Cardiac muscle cell (in vitro differentiated cells and primary cell): Measurements from ENCODE around the gene FAM124B. TPM values are rescaled to one million over a fixed set of nuclear protein-coding genes. Genes with fewer than 3 reads are reported as not detected.
A peak's percentile ranks its signal among the peaks of the same experiment; 100 is the strongest.

Experiments
- DNase-seq, 2 donors: peaks; one replicate each; pipeline versions ENCODE4 v3.0.0 to v3.0.0-alpha.2; 2010 to 2017; ENCODE audit warnings: low read depth in 1 of 2, low spot score in 1 of 2
- H3K27ac ChIP-seq: fragments of 200-600 bp; sonication (generic); 2 replicates; pipeline ENCODE4 v1.5.1; 2016
- H3K27me3 ChIP-seq: fragments of 200-600 bp; sonication (generic); 2 replicates; pipeline ENCODE4 v1.6.0; 2016; ENCODE audit warnings: control low read depth
- H3K36me3 ChIP-seq: fragments of 200-600 bp; sonication (generic); 2 replicates; pipeline ENCODE4 v1.5.1; 2016; ENCODE audit warnings: control low read depth
- H3K4me1 ChIP-seq: fragments of 200-600 bp; sonication (generic); 2 replicates; pipeline ENCODE4 v1.8.1; 2017; ENCODE audit warnings: low read depth, mild to moderate bottlenecking, mixed run types
- H3K4me3 ChIP-seq: fragments of 200-600 bp; sonication (generic); 2 replicates; pipeline ENCODE4 v1.5.1; 2016; ENCODE audit warnings: mild to moderate bottlenecking
- H3K9me3 ChIP-seq: fragments of 200-600 bp; sonication (generic); 2 replicates; pipeline ENCODE4 v1.5.1; 2017; ENCODE audit warnings: low read depth, mild to moderate bottlenecking, control low read depth
- polyA plus RNA-seq: library from polyadenylated mRNA; unstranded; fragments of >200 nt; fragmentation: Nextera tagmentation; extraction: Ambion mirVana; gene quantifications from 2 replicates; pipeline ENCODE4 v1.2.1, GENCODE V29; 2016
- total RNA-seq: library from RNA; depleted of rRNA; stranded (reverse); fragments of >200 nt; gene quantifications from 2 replicates; pipeline ENCODE4 v1.2.3, GENCODE V29; 2016
- TF ChIP-seq, protein P1 (sequence below): IDR thresholded peaks from 2 replicates; pipeline ENCODE4 v1.5.1; 2012; ENCODE audit warnings: low read depth, mild to moderate bottlenecking, low read length

The FAM124B gene
- total and polyA plus RNA-seq, 2 experiments from 2014 or later = 0.17 to 0.30 TPM

DNA sequence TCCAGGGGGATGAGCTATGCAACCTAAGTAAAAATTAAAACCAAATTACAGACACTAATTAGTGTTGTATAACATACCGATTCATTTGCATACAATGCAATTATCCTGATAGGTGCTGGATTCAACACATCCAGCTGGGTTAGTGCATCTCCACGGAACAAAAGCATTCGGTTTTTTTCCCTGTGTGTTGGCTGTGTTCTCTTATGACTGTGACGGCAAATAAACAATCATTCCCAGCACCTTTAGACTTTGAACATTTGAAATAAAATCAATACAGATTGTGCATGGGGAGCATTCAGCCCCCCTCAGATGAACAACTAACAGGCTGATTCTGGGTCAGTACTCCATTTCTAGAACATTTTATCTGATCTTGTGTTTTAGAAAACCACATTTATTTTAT is 22.7 kb downstream of the FAM124B start:
- DNase-seq = no peak
- Histone ChIP-seq H3K27me3 (no peaks in the 10 kb centered on the region), H3K4me3 (no peak overlapping the region), H3K9me3 (no peaks in the 10 kb centered on the region), H3K27ac (no peak overlapping the region), H3K36me3 (no peaks in the 10 kb centered on the region), H3K4me1 (no peaks in the 10 kb centered on the region)
- TF ChIP-seq, protein P1, sequence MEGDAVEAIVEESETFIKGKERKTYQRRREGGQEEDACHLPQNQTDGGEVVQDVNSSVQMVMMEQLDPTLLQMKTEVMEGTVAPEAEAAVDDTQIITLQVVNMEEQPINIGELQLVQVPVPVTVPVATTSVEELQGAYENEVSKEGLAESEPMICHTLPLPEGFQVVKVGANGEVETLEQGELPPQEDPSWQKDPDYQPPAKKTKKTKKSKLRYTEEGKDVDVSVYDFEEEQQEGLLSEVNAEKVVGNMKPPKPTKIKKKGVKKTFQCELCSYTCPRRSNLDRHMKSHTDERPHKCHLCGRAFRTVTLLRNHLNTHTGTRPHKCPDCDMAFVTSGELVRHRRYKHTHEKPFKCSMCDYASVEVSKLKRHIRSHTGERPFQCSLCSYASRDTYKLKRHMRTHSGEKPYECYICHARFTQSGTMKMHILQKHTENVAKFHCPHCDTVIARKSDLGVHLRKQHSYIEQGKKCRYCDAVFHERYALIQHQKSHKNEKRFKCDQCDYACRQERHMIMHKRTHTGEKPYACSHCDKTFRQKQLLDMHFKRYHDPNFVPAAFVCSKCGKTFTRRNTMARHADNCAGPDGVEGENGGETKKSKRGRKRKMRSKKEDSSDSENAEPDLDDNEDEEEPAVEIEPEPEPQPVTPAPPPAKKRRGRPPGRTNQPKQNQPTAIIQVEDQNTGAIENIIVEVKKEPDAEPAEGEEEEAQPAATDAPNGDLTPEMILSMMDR = no peak

DNA sequence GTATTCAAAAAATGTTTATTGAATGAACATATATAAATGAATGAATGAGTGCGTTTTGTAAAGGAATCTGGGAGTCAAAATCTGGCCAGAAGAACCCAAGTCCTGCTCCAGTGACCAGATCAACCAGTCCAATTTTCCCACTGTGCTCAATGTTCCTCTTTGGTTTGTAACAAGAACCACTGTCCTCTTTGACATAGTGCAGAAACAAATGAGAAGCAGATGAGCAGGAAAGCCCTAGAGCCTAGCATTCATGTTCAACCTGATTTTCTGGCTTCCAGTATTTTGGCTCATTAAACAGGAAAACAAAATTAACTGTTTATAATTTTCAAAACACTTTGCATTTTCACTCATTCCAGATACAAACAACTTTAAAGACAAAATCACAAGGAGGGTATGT is 23.2 kb downstream of the FAM124B start:
- no peak overlapping the region for H3K27ac ChIP-seq
- no peaks in the 10 kb centered on the region for H3K4me1 ChIP-seq
- no peak overlapping the region for H3K4me3 ChIP-seq
- TF ChIP-seq, protein P1 = no peak
- H3K9me3 ChIP-seq = no peaks in the 10 kb centered on the region
- no peaks in the 10 kb centered on the region for H3K27me3 ChIP-seq
- no peaks in the 10 kb centered on the region for H3K36me3 ChIP-seq
- no peak for DNase-seq

DNA sequence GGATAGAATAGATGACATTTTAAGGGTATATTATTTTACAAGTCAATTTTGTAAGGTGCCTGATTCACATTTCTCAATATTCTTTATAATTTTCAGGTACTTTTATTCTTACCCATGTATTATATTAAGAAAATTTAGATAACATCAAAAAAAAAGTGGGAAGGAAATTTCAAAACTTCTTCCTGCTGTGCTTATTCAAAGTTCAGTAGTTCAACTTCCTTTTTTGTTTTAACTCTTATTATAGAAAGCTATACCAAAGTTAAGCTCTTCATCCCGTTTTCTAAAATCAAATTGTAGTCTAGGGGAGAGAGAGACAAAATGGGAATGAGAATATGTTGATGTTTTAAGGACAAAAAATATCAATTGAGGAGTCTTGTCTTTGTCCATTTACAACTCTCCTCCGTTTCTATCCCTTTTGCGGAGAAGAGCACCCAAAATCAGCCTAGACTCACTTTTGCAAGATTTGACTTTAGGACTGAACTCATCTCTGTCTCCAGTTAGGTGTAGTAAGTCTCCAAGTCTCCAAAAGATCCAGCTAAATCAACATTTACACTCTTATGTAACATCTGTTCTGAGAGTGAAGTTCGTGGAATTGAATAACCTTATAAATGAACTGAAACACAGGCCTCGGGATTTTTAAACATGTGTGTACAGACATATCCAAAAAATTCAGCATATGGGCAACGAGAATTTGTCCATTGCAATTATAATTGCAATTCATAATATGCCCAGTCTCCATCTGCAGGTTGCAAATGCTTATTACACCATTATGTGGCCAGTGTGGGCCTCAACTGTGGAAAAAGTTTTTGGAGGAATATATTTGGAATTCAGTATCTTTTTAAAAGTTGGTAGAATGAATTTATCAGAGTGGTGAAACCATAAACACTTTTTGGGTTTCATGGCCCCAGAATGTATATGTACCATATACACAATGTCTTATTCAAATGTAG is 23.9 kb downstream of the FAM124B start:
- TF ChIP-seq, protein P1 = peak; percentile 14
- no peak overlapping the region for H3K4me3 ChIP-seq
- no peak overlapping the region for H3K27ac ChIP-seq
- H3K27me3 ChIP-seq = no peaks in the 10 kb centered on the region
- H3K36me3 ChIP-seq = no peaks in the 10 kb centered on the region
- H3K9me3 ChIP-seq = no peaks in the 10 kb centered on the region
- H3K4me1 ChIP-seq = no peaks in the 10 kb centered on the region
- no peak for DNase-seq

DNA sequence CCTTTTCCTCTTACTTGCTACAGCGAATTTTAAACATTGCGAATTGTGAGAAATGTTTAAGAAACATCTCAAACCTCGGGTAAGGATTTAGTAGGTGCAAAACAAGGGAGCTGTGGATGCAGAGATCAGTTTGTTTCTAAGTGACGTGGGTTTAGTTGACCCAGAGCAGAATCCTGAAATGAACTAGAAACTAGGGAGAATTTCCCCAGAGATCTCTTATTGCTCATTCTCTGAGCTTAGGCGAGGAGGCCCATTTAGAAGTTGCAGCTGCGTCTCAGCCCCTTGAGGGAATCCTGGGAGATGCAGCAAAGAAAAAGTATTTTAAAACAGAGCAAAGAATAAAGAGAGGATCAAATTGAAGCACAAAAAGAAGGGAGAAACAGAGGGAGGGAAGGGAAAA is 29.3 kb downstream of the FAM124B start:
- no peak for DNase-seq

DNA sequence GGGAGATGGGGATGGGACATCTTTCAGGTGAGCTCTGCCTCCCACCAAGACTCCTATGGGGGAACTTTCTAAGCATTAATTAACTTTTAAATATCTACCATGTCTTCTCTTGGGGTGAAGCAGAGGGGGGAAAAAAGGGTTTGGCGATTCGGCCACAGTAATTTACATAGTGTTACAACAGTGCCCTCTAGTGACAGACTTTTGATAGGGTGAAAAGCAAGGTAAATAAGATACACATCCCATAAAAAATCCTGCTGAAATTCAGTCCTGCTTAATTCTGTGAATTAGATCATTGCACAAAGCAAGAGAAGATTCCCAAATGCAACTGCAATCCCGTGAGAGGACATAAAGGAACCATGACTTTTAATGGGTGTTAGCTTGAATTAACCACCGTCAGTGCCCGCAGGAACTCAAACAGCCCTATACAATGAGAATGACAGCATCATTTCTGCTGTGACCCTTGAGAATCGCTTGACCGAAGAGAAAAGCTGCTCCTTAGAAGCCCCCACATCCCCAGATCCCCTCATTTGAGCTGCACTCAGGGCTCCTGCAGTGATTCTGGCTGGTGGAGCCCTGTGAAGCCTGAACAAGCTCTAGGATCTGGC is 32.8 kb downstream of the FAM124B start:
- H3K9me3 ChIP-seq = no peaks in the 10 kb centered on the region
- no peaks in the 10 kb centered on the region for H3K4me1 ChIP-seq
- peak; percentile 67 to 72 for DNase-seq
- H3K4me3 ChIP-seq = no peak overlapping the region
- no peaks in the 10 kb centered on the region for H3K27me3 ChIP-seq
- H3K27ac ChIP-seq = no peak overlapping the region
- no peaks in the 10 kb centered on the region for H3K36me3 ChIP-seq
- TF ChIP-seq, protein P1 = peak; percentile 64

More for the DNA sequence above, 29.3 kb downstream of the FAM124B start:
- H3K27me3 ChIP-seq = no peaks in the 10 kb centered on the region
- H3K4me1 ChIP-seq = no peaks in the 10 kb centered on the region
- H3K9me3 ChIP-seq = no peaks in the 10 kb centered on the region
- H3K36me3 ChIP-seq = no peaks in the 10 kb centered on the region
- no peak overlapping the region for H3K27ac ChIP-seq
- no peak overlapping the region for H3K4me3 ChIP-seq
- TF ChIP-seq, protein P1 = no peak
